Measurements from ENCODE around the gene ZFR2. TPM values are rescaled to one million over a fixed set of nuclear protein-coding genes. Genes with fewer than 3 reads are reported as not detected.

The ZFR2 gene
- total RNA-seq (ENCODE audit: low replicate concordance) = not detected in 2 replicates

DNA sequence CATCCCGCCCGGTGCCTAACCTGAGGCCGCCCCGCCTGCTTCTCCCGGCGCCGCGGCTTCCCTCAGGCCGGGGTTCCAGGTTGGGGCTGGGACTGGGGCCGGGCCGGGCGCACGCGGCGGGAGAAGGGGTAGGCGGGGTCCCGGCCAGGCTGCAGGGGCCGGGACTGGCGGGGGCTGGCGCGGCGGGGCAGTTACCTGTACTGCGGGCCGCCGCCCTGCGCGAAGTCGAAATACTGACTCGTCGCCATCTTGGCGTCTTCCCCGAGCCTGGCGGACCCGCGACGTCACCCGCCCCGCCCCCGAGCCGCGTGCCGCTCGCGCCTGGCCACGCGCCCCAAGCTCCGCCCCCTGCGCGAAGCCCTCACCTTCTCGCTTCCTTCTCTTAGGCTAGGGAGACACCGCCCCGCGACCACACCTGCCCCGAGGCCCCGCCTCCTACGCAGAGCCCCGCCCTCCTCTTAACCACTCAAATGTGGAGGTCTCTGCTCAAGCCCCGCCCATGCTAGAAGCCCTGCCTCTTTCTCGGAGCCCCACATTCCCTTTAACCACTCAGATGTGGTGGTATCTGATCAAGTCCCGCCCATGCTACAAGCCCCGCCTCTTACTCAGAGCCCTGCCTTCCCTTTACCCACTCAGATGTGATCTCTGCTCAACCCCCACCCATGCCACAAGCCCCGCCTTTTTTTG lies at the start of gene ZFR2:
Gene ZFR2, minus strand, starts transcription at position 269 of the 687 bp plus-strand sequence. Its CDS starts 21 bp downstream, at position 248.
- no peak within 1 kb of the TSS for H3K4me3 ChIP-seq (ENCODE audit: low read depth, low read length)
- no peak for DNase-seq (ENCODE audit: low read depth)
- TF ChIP-seq, protein P1, sequence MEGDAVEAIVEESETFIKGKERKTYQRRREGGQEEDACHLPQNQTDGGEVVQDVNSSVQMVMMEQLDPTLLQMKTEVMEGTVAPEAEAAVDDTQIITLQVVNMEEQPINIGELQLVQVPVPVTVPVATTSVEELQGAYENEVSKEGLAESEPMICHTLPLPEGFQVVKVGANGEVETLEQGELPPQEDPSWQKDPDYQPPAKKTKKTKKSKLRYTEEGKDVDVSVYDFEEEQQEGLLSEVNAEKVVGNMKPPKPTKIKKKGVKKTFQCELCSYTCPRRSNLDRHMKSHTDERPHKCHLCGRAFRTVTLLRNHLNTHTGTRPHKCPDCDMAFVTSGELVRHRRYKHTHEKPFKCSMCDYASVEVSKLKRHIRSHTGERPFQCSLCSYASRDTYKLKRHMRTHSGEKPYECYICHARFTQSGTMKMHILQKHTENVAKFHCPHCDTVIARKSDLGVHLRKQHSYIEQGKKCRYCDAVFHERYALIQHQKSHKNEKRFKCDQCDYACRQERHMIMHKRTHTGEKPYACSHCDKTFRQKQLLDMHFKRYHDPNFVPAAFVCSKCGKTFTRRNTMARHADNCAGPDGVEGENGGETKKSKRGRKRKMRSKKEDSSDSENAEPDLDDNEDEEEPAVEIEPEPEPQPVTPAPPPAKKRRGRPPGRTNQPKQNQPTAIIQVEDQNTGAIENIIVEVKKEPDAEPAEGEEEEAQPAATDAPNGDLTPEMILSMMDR (IDR thresholded peaks at IDR 0.05; ENCODE audit: insufficient read depth, low read length) = no peak

DNA sequence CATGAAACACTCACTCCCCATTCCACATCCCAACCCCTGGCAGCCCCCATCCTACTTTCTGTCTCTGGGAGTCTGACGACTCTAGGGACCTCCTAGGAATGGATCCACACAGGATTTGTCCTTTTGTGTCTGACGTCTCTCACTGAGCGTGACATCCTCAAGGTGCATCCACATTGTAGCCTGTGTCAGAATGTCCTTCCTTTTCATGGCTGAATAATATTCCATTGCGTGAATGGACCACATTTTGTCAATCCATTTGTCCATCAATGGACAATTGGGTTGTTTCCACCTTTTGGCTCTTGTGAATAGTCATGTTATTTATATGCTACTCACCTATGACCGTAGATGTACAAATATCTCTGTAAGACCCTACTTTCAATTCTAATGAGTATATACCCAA lies 47.2 kb upstream of the ZFR2 start:
- DNase-seq (ENCODE audit: low read depth) = no peak
- TF ChIP-seq, protein P1 (IDR thresholded peaks at IDR 0.05; ENCODE audit: insufficient read depth, low read length) = no peak
- H3K4me3 ChIP-seq (ENCODE audit: low read depth, low read length) = no peak overlapping the region

DNA sequence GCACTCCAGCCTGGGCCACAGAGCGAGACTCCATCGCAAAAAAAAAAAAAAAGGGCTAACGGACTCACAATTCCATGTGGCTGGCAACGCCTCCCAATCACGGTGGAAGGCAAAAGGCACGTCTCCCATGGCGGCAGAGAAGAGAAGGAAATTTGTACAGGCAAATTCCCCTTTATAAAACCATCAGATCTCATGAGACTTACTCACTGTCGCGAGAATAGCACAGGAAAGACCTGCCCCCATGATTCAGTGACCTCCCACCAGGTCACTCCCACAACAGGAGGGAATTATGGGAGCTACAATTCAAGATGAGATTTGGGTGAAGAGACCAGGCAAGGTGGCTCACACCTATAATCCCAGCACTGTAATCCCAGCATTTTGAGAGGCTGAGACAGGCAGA lies 45.4 kb upstream of the ZFR2 start:
- no peak for DNase-seq (ENCODE audit: low read depth)
- no peak overlapping the region for H3K4me3 ChIP-seq (ENCODE audit: low read depth, low read length)
- TF ChIP-seq, protein P1 (IDR thresholded peaks at IDR 0.05; ENCODE audit: insufficient read depth, low read length) = no peak

DNA sequence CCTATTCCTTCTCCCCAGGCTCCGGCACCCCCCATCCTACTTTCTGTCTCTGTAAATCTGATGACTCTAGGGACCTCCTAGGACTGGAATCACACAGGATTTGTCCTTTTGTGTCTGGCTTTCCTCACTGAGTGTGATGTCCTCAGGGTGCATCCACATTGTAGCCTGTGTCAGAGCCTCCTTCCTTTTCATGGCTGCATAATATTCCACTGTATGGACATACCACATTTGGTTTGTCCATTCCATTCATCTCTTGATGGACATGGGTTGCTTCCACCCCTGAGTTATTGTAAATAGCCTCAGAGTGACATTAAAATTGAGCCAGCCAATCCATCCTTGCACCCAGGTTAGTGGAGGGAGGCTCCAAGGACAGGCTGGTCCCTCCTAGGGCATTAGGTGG lies 41.3 kb upstream of the ZFR2 start:
- DNase-seq (ENCODE audit: low read depth) = no peak
- TF ChIP-seq, protein P1 (IDR thresholded peaks at IDR 0.05; ENCODE audit: insufficient read depth, low read length) = no peak
- no peak overlapping the region for H3K4me3 ChIP-seq (ENCODE audit: low read depth, low read length)

DNA sequence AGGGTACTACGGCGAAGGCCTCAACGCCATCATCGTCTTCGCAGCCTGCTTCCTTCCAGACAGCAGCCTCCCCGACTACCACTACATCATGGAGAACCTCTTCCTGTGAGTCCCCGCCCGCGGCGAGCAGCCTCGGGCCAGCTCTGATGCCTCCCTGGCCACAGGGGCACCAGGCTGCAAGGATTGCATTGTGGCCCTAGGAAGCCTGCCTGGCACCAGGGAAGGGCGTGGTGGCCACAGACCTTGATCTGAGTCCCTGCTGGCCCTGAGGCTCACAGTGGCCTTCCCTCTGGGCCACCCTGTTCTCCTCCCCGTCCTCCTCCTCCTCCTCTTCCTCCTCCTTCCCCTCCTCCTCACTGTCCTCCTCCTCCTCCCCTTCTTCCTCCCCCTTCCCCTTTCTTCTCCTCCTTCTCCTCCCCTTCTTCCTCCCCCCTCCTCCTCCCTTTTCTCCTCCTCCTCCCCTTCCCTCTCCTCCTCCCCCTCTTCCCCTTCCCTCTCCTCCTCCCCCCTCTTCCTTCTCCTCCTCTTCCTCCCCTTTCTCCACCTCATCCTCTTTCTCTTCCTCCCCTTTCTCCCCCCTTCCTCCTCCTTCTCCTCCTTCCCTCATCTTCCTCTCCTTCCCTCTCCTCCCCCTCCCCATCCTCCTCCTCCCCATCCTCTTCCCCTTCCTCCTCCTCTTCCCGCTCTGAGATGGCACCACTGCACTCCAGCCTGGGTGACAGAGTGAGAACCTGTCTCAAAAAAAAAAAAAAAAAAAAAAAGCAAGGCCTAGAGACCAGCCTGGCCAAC lies 39.6 kb upstream of the ZFR2 start:
- no peak for DNase-seq (ENCODE audit: low read depth)
- TF ChIP-seq, protein P1 (IDR thresholded peaks at IDR 0.05; ENCODE audit: insufficient read depth, low read length) = no peak
- H3K4me3 ChIP-seq (ENCODE audit: low read depth, low read length) = no peak overlapping the region

DNA sequence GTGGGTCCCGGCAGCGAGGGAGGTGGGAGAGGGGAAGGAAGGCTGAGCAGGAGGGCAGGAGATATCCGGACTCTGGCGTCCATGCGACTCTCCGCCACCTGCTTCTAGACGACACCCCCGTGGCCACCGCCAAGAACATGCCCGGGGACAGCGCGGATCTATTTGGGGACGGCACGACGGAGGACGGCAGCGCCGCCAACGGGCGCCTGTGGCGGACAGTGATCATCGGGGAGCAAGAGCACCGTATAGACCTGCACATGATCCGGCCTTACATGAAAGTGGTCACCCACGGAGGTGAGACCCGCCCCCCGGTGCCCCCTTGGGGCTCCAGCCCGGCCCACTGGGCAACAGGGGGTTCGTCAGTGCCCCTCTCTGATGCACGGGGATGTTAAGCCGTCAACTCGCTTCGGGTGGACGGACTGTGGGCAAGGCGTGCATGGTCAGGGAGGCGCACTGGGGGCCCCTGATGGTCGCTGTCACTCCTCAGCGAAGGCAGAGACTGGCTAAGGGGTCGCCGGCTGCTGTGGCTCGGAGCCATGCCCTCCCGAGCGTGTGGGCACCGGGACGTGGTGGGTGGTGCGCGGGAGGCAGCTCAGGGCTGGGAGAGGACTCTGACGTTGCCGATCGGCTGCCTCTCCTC lies 38.9 kb upstream of the ZFR2 start:
- TF ChIP-seq, protein P1 (IDR thresholded peaks at IDR 0.05; ENCODE audit: insufficient read depth, low read length) = no peak
- no peak for DNase-seq (ENCODE audit: low read depth)
- no peak overlapping the region for H3K4me3 ChIP-seq (ENCODE audit: low read depth, low read length)

Data from fibroblast of the aortic adventitia (primary cell).